IPS DF 4.7 (cell line): Measurements from ENCODE around the gene DIPK1C.

ENCODE experiments used
- DNase-seq: peaks from one replicate; pipeline ENCODE4 v3.0.0-alpha.2; 2013; ENCODE audit warnings: low spot score; ENCODE audit errors: extremely low read depth

Gene DIPK1C

DNA sequence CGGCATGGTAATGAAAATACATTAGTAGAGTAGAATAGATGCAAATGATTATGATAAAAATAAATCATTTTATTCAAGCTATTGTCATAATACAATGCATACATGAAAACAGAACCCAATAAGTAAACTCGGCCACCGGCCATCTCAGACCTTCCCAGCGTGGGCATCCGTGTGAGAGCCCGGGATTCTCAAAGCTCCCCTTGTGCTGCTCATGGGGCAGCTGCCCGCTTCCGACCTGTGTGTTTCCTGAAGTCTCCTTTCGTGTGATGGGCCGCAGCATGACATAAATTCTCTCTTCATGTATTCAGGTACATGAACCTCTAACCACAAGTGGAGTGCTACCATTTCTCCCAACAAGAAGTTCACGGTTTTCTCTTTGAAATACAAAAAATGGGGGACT lies 25.6 kb upstream of the DIPK1C start:
- DNase-seq, result no peak

DNA sequence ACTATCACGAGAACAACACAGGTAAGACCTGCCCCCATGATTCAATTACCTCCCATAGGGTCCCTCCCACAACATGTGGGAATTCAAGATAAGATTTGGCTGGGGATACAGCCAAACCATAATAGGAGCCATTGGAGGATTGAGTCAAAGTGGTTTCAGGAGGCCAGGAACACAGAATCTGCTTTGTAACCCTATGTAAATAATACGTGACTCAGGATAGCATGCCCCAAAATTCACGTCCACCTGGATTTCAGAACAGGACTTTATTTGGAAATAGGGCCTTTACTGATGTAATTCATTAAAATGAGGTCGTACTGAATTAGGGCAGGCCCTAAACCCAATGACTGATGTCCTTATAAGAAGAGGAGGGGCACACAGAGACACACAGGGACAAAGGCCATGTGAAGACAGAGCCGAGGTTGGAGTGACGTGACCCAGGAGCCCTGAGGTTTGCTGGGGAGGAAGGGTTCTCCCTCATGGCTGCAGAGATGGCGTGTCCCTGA lies 23.1 kb upstream of the DIPK1C start:
- DNase-seq, result no peak

DNA sequence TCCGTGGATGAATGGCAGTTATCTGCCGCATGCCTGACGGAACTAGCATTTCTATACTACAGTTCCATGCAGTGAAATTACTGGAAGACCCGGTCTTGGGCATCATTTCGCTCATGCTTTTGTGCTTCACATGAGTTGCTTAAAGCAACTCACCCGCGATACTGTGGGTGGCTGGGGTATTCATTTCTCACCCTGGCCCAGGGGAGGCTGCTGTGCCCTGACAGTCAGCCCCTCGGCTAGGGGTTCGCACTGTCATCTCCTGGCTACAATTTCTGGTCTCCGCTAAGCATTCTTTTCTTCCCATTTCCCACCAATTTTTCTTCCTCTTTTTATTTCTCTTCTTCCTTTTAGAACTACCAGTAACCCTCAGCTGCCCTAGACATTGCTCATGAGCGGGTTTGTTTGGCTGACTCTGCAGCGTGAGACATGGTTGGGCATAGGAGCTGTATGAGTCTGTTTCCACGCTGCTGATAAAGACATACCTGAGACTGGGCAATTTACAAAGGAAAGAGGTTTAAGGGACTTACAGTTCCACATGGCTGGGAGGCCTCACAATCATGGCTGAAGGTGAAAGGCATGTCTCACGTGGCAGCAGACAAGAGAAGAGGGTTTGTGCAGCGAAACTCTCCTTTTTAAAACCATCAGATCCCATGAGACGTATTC lies 22.5 kb upstream of the DIPK1C start:
- DNase-seq, result no peak

DNA sequence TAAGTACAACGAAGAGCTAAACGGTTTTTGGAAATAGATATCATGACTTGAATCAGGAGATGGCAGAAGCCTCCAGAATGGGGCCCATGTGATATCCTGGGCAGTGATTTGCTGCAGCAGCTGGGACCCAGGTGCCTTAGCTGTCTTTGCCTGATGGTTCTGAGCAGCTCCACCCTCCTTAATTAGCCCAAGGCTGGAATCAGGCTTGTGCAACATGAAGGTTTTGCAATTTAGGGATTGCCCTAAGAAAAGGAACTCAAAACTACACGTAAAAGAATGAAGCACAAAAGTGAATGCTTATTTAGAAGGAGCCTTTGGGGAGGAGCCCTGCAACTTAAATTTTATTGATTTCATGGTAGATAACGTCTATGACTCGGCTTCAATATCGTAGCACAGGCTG lies 21.8 kb upstream of the DIPK1C start:
- no peak for DNase-seq

DNA sequence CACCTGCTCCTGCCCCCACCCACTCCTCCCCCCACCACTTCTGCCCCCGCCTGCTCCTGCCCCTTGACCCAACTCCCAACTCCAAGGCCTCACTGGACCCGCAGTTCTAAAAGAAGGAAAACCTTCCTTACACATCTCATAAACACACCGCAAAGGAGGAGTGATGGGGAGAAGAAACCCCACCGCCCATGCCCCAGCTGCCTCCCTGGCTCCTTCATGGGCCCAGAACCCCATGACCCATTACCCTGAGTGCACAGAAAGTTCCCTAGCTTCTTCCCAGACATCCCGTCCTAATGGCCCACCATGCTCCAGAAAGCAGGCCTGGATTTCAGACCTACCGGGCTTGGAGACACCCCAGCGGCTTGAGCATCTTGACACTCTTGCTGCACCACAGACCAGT lies 21.2 kb upstream of the DIPK1C start:
- no peak for DNase-seq

- no peak for DNase-seq
Measured at GRCh38 chr18:74477771-74478170, 20.7 kb upstream of the DIPK1C start.

DNA sequence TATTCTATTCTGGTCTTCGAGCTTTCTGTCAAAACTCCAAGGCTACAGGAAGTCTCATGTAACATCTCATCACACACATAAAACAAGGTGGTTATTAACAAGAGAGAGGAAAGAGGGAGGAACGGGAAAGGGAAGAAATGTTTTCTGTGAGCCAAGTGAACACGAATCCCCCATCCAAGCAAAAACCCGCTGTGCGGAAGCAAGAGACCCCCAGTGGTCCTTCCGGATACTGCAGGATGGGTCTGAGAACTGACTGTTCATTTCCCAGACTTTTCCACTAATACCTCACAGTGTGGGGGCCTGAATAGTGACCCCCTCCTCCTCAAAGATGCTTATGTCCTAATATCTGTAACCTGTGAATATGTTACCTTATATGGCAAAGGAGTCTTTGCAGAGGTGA lies 19.0 kb upstream of the DIPK1C start:
- no peak for DNase-seq

DNA sequence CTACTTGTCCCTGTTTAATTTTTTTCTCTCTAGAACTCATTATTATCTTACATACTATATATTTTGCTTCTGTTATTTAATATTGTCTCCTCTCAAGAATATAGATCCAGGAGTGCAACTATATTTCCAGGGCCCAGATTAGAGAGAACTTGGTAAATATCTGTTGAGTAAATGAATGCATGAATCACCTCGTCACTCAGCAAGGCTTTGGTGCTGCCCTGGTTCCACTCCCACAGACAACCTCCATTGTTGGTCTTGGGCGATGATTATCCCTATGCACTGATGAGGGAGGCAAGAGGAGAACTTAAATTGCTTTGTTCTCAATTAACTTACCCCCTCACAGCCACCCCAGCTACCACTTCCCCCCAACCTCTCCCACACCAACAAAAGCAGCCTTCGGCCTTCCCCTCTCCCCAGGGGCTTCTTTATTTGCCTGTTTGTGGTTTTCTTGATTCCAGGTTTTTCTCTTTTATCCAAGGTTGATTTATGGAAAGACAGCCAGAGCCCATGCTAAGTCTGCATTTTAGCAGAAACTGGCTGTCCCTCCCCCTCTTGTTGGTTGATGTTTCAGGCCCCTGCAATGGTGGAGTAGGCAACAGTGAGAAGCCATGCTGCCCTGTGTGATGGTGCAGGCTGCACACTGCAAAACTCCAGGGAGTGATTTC lies 17.0 kb upstream of the DIPK1C start:
- no peak for DNase-seq

DNA sequence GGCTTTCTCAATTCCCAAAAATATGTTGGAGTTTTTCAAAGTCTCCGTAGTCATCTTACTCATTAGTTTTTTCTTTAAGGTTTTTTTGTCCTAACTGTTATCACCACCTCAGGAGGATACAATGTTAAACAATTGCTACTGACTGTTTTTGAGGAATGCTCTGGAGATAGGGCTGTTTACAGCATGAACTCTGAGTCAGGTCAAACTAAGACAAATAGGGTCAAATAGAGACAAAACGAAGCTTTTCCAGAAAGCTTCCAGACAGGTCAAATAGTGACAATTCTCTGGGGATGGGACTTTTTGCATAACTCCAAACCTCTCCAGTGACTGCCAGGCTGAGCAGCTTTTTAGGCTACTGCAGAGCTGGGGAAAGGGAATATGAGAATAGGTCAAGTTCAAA lies 15.2 kb upstream of the DIPK1C start:
- DNase-seq, result no peak

DNA sequence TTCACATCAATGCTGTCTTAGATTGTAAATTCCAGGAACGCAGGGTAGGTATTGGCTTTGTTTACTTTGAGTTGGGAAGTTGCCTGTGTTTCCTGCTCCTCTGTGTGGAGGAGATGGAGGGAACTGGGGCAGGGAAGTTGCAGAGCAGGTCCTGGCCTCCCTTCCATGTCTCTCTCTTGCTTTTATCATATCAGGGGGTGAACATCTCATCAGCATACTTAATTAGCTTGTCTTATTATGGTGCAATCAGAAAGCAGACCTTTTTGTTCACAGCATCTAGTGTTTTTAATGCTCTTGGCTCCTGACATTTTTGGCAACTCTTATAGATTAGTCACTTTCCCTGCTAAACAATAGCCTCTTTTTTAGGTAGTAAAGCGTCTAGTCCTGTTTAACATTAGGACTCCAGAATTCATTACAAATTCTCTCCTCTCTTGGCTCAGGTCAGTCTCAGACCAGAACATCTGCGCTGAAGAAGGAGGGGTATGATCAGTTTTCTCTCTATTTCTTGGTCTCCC lies 11.5 kb upstream of the DIPK1C start:
- no peak for DNase-seq

DNA sequence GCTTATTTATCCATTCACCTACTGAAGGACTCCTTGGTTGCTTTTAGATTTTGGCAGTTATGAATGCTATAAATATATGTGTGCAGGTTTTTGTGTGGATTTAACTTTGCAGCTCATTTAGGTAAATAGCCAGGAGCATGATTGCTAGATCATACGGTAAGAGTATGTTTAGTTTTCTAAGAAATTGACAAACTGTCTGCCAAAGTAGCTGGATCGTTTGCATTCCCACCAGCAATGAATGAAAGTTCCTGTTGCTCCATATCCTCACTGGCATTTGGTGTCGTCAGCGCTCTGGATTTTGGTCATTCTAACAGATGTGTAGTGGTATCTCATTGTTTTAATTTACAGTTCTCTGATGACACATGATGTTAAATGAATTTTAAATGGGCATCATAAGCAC lies 8.7 kb upstream of the DIPK1C start:
- no peak for DNase-seq

GRCh38 chr18:74463983-74464382 lies 6.9 kb upstream of the DIPK1C start:
- no peak for DNase-seq

DNA sequence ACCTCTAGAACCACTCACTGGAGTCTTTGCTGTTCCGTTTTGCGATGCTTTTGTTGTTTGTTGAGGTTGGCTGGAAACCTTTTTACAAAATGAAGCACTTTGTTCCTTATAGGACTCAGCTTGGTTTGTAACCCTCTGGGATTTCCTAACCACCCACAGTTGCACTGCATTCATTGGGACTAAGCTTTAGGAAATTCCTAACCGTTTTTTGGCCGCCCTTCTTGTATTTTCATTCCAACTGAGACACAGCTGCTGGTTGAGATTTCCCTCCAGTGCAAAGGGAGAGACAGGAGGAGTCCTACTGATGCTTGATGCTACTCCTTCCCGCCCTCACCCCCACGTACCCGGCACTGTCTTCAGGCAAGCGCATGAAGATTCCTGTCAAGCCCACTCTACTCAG lies 6.1 kb upstream of the DIPK1C start:
- no peak for DNase-seq

DNA sequence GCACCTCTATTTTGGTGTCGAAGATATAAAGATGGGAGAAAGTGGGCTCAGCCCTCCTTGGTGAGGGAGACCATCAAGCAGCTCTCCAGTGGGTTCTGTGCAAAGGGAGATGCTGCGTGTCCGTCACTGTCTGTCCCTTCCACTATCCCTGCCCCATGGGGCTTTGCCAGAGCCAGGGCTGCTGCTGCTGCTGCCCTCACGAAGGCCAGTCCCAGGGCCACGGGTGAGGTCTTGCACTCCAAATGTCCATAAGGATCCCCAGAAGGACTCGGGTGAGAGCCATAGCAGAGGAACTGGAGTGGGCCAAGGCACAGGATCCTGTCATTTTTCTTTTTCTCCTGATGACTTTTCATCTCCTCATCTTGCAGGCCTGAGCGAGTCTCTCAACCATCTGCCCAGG lies 3.7 kb upstream of the DIPK1C start:
- no peak for DNase-seq

DNA sequence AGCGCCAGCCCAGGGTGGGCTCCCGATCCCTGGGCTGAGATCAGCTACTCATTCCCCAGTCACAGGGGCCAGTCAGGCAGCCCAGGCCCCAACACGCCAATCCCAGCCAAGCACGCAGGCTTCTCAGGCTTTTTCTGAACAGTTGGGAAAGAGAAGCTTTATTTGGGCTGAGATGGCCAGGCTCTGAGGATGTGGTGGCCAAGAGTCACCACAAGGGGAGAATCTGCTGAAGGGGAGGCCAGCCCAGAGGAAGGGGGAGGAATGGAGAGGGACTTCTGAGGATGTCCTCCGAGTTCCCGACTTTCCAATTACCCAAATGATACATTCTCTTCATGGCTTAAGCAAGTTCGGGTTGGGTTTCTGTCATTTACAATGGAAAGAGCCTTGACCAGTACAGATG lies 2.8 kb upstream of the DIPK1C start:
- no peak for DNase-seq

DNA sequence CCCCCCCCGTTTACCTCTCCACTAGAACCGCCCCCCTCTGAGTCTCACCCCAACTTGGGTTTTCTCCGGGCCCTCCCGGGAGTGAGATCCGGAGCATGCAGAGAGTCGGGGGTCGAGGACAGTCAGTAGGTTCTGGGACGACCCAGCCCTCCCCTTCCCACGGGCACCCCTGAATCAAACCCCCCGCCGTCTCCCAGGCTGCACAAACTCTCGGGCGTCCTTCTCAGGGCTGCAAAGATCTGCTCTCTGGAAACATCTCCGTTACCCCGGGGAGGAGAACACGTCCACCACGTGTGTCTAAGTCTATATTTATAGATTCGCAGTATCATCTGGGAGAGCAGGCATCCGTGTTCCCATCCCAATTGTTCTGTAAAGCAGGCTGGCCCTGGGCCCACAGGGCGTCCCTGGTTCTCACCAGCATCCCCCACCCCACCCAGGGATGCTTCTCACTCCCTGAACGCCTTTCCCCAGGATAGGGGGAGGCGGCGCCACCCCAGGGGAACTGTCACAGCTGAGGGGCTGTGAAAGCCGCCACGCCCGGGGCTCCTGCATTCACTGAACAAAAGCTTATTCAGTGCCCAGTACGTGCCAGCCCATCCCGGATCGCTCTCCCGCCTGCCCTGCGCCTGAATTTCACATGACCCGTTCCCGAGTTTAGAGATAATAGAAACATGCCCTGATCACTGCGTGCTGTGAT lies 765 bp upstream of the DIPK1C start:
- DNase-seq, result no peak

- no peak for DNase-seq
Measured at GRCh38 chr18:74456349-74457042, 612 bp downstream of the DIPK1C start.

- DNase-seq, result no peak
Measured at GRCh38 chr18:74456017-74456348, 1.1 kb downstream of the DIPK1C start.

GRCh38 chr18:74455386-74455785 lies 1.7 kb downstream of the DIPK1C start:
- no peak for DNase-seq

DNA sequence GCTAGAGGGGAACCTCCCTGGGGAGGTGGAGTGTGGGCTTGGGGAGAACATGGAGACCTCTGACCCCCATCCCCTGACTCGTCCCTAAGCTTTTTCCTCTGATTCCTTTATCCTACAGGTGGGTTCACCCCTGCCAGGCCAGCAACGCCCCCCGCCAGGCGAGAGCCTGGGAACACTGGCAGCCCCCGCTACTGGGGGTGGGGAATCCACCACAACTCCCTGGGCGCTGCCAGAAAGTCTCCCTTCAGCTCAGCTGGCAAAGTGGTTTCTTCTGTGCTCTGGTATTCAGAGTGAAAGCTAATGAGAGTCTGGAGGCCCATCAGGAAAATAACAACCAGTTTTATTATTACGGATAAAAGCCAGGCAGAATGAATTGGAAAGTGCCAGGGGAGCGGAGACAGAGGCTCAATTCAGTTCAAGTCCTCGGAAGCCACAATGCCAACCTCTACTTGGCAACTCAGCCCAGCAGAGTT lies 2.8 kb downstream of the DIPK1C start:
- no peak for DNase-seq

DNA sequence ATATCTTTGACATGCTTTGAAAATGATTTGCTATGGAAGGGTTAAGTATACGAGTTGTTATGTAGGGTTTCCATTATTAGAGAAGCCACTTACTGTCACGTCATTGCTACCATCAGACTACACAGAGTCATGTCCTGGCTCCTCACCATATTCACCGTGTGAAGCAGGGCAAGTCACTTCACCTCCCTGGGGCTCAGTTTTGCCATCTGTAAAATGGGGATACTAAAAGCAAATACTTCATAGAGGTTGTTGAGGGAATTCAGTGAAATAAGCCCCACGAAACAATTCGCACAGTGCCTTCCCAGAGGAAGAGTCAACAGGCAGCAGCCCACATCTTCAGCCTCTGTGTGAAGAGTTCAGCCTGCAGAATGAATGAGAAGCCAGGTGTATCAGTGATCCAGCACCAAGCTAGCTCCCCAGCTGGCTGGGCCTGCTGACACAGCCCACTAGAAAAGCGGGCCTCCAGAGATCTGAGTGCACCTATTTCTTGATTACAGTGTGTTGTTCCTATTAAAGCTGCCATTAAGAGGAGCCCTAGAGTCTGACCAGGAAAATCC lies 3.4 kb downstream of the DIPK1C start:
- DNase-seq, result no peak
